ENCODE results near the gene ANAPC2.

Gene ANAPC2

GRCh38 chr9:137164370-137165249 lies 23.8 kb downstream of the ANAPC2 start:
- Histone ChIP-seq H3K27me3 (replicated peaks) (peaks cover 84% of the 10 kb centered on the region), H3K36me3 (replicated peaks) (no peaks in the 10 kb centered on the region), H3K27ac (no peak overlapping the region), H3K4me3 (ENCODE audit: low read depth, low read length) (no peak overlapping the region)
- in situ Hi-C loops (cut with HindIII; ENCODE audit: low pct_ligation_motif_present, low sequenced_read_pairs), result no loop called here
- no peak for TF ChIP-seq CTCF (IDR thresholded peaks at IDR 0.05; ENCODE audit: low read depth, low read length, missing control alignments)
- DNase-seq, result no peak

- no peaks in the 10 kb centered on the region for H3K36me3 ChIP-seq (replicated peaks)
- H3K4me3 ChIP-seq (ENCODE audit: low read depth, low read length), result no peak overlapping the region
- no peak for TF ChIP-seq CTCF (IDR thresholded peaks at IDR 0.05; ENCODE audit: low read depth, low read length, missing control alignments)
- DNase-seq, result no peak
- H3K27ac ChIP-seq, result no peak overlapping the region
- in situ Hi-C loops (cut with HindIII; ENCODE audit: low pct_ligation_motif_present, low sequenced_read_pairs), result no loop called here
- H3K27me3 ChIP-seq (replicated peaks), result peaks cover 79% of the 10 kb centered on the region
Observed at GRCh38 chr9:137163805-137164204, 24.6 kb downstream of the ANAPC2 start.

DNA sequence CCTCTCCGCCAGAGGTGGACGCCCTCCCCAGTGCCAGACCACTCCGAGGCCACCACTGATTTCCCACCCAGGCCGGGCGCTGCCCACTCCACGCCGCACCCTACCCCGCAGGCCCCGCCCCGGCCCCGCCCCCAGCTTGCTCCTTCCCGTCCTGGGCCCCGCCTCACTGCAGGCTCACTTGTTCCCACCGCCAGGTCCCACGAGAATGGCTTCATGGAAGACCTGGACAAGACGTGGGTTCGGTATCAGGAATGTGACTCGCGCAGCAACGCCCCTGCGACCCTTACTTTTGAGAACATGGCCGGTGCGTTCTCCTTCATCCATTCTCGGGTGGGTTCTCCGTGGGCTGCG lies 25.0 kb downstream of the ANAPC2 start:
- in situ Hi-C loops (cut with HindIII; ENCODE audit: low pct_ligation_motif_present, low sequenced_read_pairs), result no loop called here
- Histone ChIP-seq H3K4me3 (ENCODE audit: low read depth, low read length) (peak overlapping the region; percentile 12), H3K27me3 (replicated peaks) (peaks cover 79% of the 10 kb centered on the region), H3K27ac (no peak overlapping the region), H3K36me3 (replicated peaks) (no peaks in the 10 kb centered on the region)
- no peak for DNase-seq
- no peak for TF ChIP-seq CTCF (IDR thresholded peaks at IDR 0.05; ENCODE audit: low read depth, low read length, missing control alignments)

GRCh38 chr9:137162505-137163364 lies 25.6 kb downstream of the ANAPC2 start:
- peaks cover 73% of the 10 kb centered on the region for H3K27me3 ChIP-seq (replicated peaks)
- in situ Hi-C loops (cut with HindIII; ENCODE audit: low pct_ligation_motif_present, low sequenced_read_pairs), result no loop called here
- peak; percentile 13 for DNase-seq
- peak overlapping the region; percentile 12 for H3K4me3 ChIP-seq (ENCODE audit: low read depth, low read length)
- TF ChIP-seq CTCF (IDR thresholded peaks at IDR 0.05; ENCODE audit: low read depth, low read length, missing control alignments), result no peak
- H3K36me3 ChIP-seq (replicated peaks), result no peaks in the 10 kb centered on the region
- H3K27ac ChIP-seq, result no peak overlapping the region

DNA sequence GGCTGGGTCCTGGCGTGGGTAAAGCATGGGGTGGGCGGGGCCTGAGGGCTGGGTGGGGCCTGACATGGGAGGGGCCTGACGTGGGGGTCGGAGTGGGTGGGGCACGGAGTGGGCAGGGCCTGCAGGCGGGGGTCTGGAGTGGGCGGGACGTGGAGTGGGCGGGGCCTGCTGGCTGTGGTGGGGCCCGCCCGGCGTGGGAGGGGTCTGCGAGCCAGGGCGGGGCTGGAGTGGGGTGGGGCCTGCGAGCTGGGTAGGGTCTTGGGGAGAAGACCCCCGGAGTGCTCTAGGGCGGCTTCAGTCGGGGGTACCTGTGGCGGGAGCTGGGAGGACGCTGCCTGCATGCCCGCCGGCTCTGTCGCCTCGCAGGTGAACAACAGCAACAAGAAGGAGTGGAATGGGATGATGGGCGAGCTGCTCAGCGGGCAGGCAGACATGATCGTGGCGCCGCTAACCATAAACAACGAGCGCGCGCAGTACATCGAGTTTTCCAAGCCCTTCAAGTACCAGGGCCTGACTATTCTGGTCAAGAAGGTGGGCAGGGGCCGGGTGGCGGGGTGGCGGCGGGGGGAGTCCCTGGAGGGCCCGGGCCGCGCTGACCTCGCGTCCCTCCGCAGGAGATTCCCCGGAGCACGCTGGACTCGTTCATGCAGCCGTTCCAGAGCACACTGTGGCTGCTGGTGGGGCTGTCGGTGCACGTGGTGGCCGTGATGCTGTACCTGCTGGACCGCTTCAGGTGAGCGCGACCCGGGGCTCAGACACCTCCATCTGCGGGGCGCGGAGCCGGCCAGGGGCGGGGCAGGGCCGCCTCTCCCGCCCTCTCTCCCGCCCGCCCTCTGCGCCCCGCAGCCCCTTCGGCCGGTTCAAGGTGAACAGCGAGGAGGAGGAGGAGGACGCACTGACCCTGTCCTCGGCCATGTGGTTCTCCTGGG lies 26.5 kb downstream of the ANAPC2 start:
- no peak overlapping the region for H3K27ac ChIP-seq
- no peak for DNase-seq
- no peaks in the 10 kb centered on the region for H3K36me3 ChIP-seq (replicated peaks)
- no peak for TF ChIP-seq CTCF (IDR thresholded peaks at IDR 0.05; ENCODE audit: low read depth, low read length, missing control alignments)
- peaks cover 66% of the 10 kb centered on the region for H3K27me3 ChIP-seq (replicated peaks)
- in situ Hi-C loops (cut with HindIII; ENCODE audit: low pct_ligation_motif_present, low sequenced_read_pairs), result no loop called here
- no peak overlapping the region for H3K4me3 ChIP-seq (ENCODE audit: low read depth, low read length)

Measured in brain microvascular endothelial cell (primary cell).